H9 (cell line): Measurements from ENCODE around the gene DMD. TPM values are rescaled to one million over a fixed set of nuclear protein-coding genes. Genes with fewer than 3 reads are reported as not detected.

ENCODE experiments used
- DNase-seq: peaks from one replicate; pipeline ENCODE4 v3.0.0-alpha.2; 2017
- H2AFZ ChIP-seq: one replicate; pipeline ENCODE4 v1.6.1; 2013; ENCODE audit warnings: mild to moderate bottlenecking, low read length, control low read depth, moderate library complexity
- H2AK5ac ChIP-seq: 2 replicates; pipeline ENCODE4 v1.6.1; 2013; ENCODE audit warnings: low read length, control low read depth, mixed read lengths; ENCODE audit not compliant: insufficient read length
- H2BK120ac ChIP-seq: one replicate; pipeline ENCODE4 v1.6.1; 2013; ENCODE audit warnings: low read depth, mild to moderate bottlenecking, low read length, control low read depth, inconsistent platforms; ENCODE audit not compliant: poor library complexity, severe bottlenecking
- H2BK12ac ChIP-seq: 2 replicates; pipeline ENCODE4 v1.6.1; 2013; ENCODE audit warnings: low read length, control low read depth, mixed read lengths, low read depth; ENCODE audit not compliant: insufficient read length
- H2BK15ac ChIP-seq: 2 replicates; pipeline ENCODE4 v1.6.1; 2013; ENCODE audit warnings: low read depth, low read length, control low read depth
- H2BK20ac ChIP-seq: one replicate; pipeline ENCODE4 v1.6.1; 2013; ENCODE audit warnings: low read depth, mild to moderate bottlenecking, low read length, control low read depth, inconsistent platforms; ENCODE audit not compliant: poor library complexity, severe bottlenecking
- H2BK5ac ChIP-seq: 2 replicates; pipeline ENCODE4 v1.6.1; 2013; ENCODE audit warnings: low read length, control low read depth, mixed read lengths; ENCODE audit not compliant: insufficient read length
- H3K14ac ChIP-seq: 2 replicates; pipeline ENCODE4 v1.6.1; 2013; ENCODE audit warnings: low read length, control low read depth; ENCODE audit not compliant: insufficient read depth
- H3K18ac ChIP-seq: 2 replicates; pipeline ENCODE4 v1.6.1; 2013; ENCODE audit warnings: low read depth, mild to moderate bottlenecking, mixed read lengths, low read length, control low read depth; ENCODE audit not compliant: insufficient read length
- H3K23ac ChIP-seq: 2 replicates; pipeline ENCODE4 v1.6.1; 2013; ENCODE audit warnings: low read length, control low read depth, mixed read lengths, low read depth; ENCODE audit not compliant: insufficient read length
- H3K23me2 ChIP-seq: 2 replicates; pipeline ENCODE4 v1.6.1; 2013; ENCODE audit warnings: low read depth, mild to moderate bottlenecking, mixed read lengths, low read length, control low read depth; ENCODE audit not compliant: insufficient read length, poor library complexity, severe bottlenecking
- H3K27ac ChIP-seq: 2 replicates; pipeline ENCODE4 v1.5.1; 2013; ENCODE audit warnings: low read length, control low read depth, mixed read lengths, low read depth; ENCODE audit not compliant: insufficient read length
- H3K27me3 ChIP-seq: 2 replicates; pipeline ENCODE4 v1.6.1; 2013; ENCODE audit warnings: low read length, control low read depth, inconsistent platforms; ENCODE audit not compliant: insufficient read depth
- H3K4ac ChIP-seq: 2 replicates; pipeline ENCODE4 v1.6.1; 2013; ENCODE audit warnings: low read depth, mild to moderate bottlenecking, control low read depth, inconsistent platforms, low read length, moderate library complexity
- H3K4me1 ChIP-seq: 2 replicates; pipeline ENCODE4 v1.6.1; 2013; ENCODE audit warnings: low read length, control low read depth, inconsistent platforms; ENCODE audit not compliant: insufficient read depth
- H3K4me2 ChIP-seq: 2 replicates; pipeline ENCODE4 v1.6.1; 2013; ENCODE audit warnings: low read length, control low read depth, mixed read lengths; ENCODE audit not compliant: insufficient read length, insufficient read depth
- H3K56ac ChIP-seq: 2 replicates; pipeline ENCODE4 v1.6.1; 2013; ENCODE audit warnings: low read depth, mild to moderate bottlenecking, mixed read lengths, low read length, control low read depth; ENCODE audit not compliant: insufficient read length
- H3K79me1 ChIP-seq: 2 replicates; pipeline ENCODE4 v1.6.1; 2013; ENCODE audit warnings: low read depth, mild to moderate bottlenecking, moderate library complexity, low read length, control low read depth, inconsistent platforms; ENCODE audit not compliant: insufficient read depth, poor library complexity, severe bottlenecking
- H3K79me2 ChIP-seq: 2 replicates; pipeline ENCODE4 v1.6.1; 2013; ENCODE audit warnings: low read length, control low read depth, inconsistent platforms; ENCODE audit not compliant: insufficient read depth
- H3K9ac ChIP-seq: 2 replicates; pipeline ENCODE4 v1.6.1; 2013; ENCODE audit warnings: low read length, control low read depth, mixed read lengths; ENCODE audit not compliant: insufficient read length; ENCODE audit errors: extremely low read depth
- H3K9me3 ChIP-seq: one replicate; pipeline ENCODE4 v1.6.1; 2013; ENCODE audit warnings: low read depth, low read length, inconsistent platforms; ENCODE audit not compliant: control insufficient read depth
- H3T11ph ChIP-seq: one replicate; pipeline ENCODE4 v1.6.1; 2013; ENCODE audit warnings: mild to moderate bottlenecking, low read length, control low read depth, inconsistent platforms
- H4K20me1 ChIP-seq: one replicate; pipeline ENCODE4 v1.6.1; 2013; ENCODE audit not compliant: control insufficient read depth, insufficient read length, insufficient read depth
- H4K5ac ChIP-seq: 2 replicates; pipeline ENCODE4 v1.6.1; 2013; ENCODE audit warnings: low read depth, mild to moderate bottlenecking, mixed read lengths, low read length, control low read depth; ENCODE audit not compliant: insufficient read length
- H4K8ac ChIP-seq: replicated peaks from 2 replicates; pipeline ENCODE4 v1.6.1; 2013; ENCODE audit warnings: low read length, control low read depth, mixed read lengths, low read depth; ENCODE audit not compliant: insufficient read length
- H4K91ac ChIP-seq: 2 replicates; pipeline ENCODE4 v1.6.1; 2013; ENCODE audit warnings: low read depth, mild to moderate bottlenecking, moderate library complexity, mixed read lengths, low read length, control low read depth; ENCODE audit not compliant: insufficient read length
- H3K27ac Mint-ChIP-seq, 3 experiments: 2 replicates in 2 of 3; 3 replicates in 1 of 3; pipeline ENCODE4 v1.8.0; 2020 to 2021; ENCODE audit warnings: mixed read lengths in 3 of 3, mild to moderate bottlenecking in 1 of 3, moderate library complexity in 1 of 3
- H3K27me3 Mint-ChIP-seq: 2 replicates; pipeline ENCODE4 v1.8.0; 2021; ENCODE audit warnings: low read depth, mild to moderate bottlenecking, moderate library complexity, mixed read lengths
- H3K36me3 Mint-ChIP-seq, 3 experiments: 2 replicates in 2 of 3; 3 replicates in 1 of 3; pipeline ENCODE4 v1.8.0; 2020 to 2021; ENCODE audit warnings: low read depth in 3 of 3, mixed read lengths in 3 of 3; ENCODE audit not compliant: insufficient read depth in 1 of 3
- H3K4me1 Mint-ChIP-seq, 2 experiments: 2 replicates each; pipeline ENCODE4 v1.8.0; 2020; ENCODE audit warnings: mixed read lengths in 2 of 2
- H3K4me3 Mint-ChIP-seq, 2 experiments: 2 replicates in 1 of 2; 3 replicates in 1 of 2; pipeline ENCODE4 v1.8.0; 2020 to 2021; ENCODE audit warnings: mild to moderate bottlenecking in 2 of 2, mixed read lengths in 2 of 2, moderate library complexity in 1 of 2
- H3K9me3 Mint-ChIP-seq, 2 experiments: 2 replicates in 1 of 2; 3 replicates in 1 of 2; pipeline ENCODE4 v1.8.0; 2020; ENCODE audit warnings: mild to moderate bottlenecking in 2 of 2, mixed read lengths in 2 of 2, moderate library complexity in 1 of 2
- WGBS: extraction: QIAGEN DNeasy Blood & Tissue Kit; methylation state at CpG from one replicate; pipeline ENCODE4 v1.1.7; 2013; ENCODE audit warnings: missing lambda C conversion rate, low lambda C conversion rate, mixed read lengths; ENCODE audit not compliant: insufficient read length; ENCODE audit errors: extremely low coverage; 5-methylcytosine and 5-hydroxymethylcytosine counted together
- total RNA-seq: library from RNA; stranded (reverse); gene quantifications from 2 replicates; pipeline ENCODE4 v1.2.1, GENCODE V29; 2021
- TF ChIP-seq, protein P1 (sequence below): fragments of 200-600 bp; sonication (generic); conservative IDR thresholded peaks from 3 replicates; pipeline ENCODE4 v1.8.0; 2021; ENCODE audit warnings: antibody characterized with exemption, mild to moderate bottlenecking

DMD gene
- total RNA-seq, 1 experiment from 2014 or later, result 3.8 TPM

GRCh38 chrX:31384471-31384870 lies 1826.9 kb downstream of the DMD start:
- no peak overlapping the region for H3K18ac ChIP-seq
- H3K4ac ChIP-seq, result no peak overlapping the region
- H4K20me1 ChIP-seq, result no peaks in the 10 kb centered on the region
- no peak overlapping the region for H3K14ac ChIP-seq
- Mint-ChIP-seq H3K9me3 (peaks cover 68% of the 10 kb centered on the region in 2 experiments), H3K36me3 (peaks cover 0 to 4% (median 1%) of the 10 kb centered on the region in 3 experiments; a peak in 5 of 7 replicates), H3K27ac (no peak overlapping the region), H3K27me3 (no peaks in the 10 kb centered on the region), H3K4me1 (no peaks in the 10 kb centered on the region), H3K4me3 (no peak overlapping the region)
- H3K79me1 ChIP-seq, result no peaks in the 10 kb centered on the region
- H2BK5ac ChIP-seq, result no peak overlapping the region
- H2AK5ac ChIP-seq, result no peak overlapping the region
- no peak overlapping the region for H2BK120ac ChIP-seq
- no CpG with 5 or more reads among the region's 1 CpG for WGBS
- TF ChIP-seq, protein P1, sequence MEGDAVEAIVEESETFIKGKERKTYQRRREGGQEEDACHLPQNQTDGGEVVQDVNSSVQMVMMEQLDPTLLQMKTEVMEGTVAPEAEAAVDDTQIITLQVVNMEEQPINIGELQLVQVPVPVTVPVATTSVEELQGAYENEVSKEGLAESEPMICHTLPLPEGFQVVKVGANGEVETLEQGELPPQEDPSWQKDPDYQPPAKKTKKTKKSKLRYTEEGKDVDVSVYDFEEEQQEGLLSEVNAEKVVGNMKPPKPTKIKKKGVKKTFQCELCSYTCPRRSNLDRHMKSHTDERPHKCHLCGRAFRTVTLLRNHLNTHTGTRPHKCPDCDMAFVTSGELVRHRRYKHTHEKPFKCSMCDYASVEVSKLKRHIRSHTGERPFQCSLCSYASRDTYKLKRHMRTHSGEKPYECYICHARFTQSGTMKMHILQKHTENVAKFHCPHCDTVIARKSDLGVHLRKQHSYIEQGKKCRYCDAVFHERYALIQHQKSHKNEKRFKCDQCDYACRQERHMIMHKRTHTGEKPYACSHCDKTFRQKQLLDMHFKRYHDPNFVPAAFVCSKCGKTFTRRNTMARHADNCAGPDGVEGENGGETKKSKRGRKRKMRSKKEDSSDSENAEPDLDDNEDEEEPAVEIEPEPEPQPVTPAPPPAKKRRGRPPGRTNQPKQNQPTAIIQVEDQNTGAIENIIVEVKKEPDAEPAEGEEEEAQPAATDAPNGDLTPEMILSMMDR, result no peak
- no peak overlapping the region for H3K27ac ChIP-seq
- no peak overlapping the region for H3K4me2 ChIP-seq
- no peaks in the 10 kb centered on the region; the same call in none of the 2 replicates for H3K4me1 ChIP-seq
- H3K27me3 ChIP-seq, result no peaks in the 10 kb centered on the region
- no peaks in the 10 kb centered on the region for H3K23me2 ChIP-seq
- H3K23ac ChIP-seq, result no peak overlapping the region
- no peak overlapping the region for H4K8ac ChIP-seq
- H3K9ac ChIP-seq, result no peak overlapping the region
- no peak overlapping the region for H3K56ac ChIP-seq
- no peak overlapping the region for H4K91ac ChIP-seq
- no peak overlapping the region for H2BK15ac ChIP-seq
- no peak overlapping the region for H2BK20ac ChIP-seq
- H2BK12ac ChIP-seq, result no peak overlapping the region
- no peak overlapping the region for H4K5ac ChIP-seq
- H2AFZ ChIP-seq, result no peak overlapping the region
- DNase-seq, result no peak
- no peaks in the 10 kb centered on the region for H3K9me3 ChIP-seq
- H3K79me2 ChIP-seq, result no peaks in the 10 kb centered on the region
- H3T11ph ChIP-seq, result no peak overlapping the region
